ENCODE measurements around the gene USP48. TPM values are rescaled to one million over a fixed set of nuclear protein-coding genes. Genes with fewer than 3 reads are reported as not detected.

The USP48 gene
- total RNA-seq, 1 donor from 2014 or later, result 39.1 TPM

- TF ChIP-seq, protein P1, sequence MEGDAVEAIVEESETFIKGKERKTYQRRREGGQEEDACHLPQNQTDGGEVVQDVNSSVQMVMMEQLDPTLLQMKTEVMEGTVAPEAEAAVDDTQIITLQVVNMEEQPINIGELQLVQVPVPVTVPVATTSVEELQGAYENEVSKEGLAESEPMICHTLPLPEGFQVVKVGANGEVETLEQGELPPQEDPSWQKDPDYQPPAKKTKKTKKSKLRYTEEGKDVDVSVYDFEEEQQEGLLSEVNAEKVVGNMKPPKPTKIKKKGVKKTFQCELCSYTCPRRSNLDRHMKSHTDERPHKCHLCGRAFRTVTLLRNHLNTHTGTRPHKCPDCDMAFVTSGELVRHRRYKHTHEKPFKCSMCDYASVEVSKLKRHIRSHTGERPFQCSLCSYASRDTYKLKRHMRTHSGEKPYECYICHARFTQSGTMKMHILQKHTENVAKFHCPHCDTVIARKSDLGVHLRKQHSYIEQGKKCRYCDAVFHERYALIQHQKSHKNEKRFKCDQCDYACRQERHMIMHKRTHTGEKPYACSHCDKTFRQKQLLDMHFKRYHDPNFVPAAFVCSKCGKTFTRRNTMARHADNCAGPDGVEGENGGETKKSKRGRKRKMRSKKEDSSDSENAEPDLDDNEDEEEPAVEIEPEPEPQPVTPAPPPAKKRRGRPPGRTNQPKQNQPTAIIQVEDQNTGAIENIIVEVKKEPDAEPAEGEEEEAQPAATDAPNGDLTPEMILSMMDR (IDR thresholded peaks at IDR 0.05; ENCODE audit: borderline replicate concordance), result peak; percentile 36
- Histone ChIP-seq H3K36me3 (peaks cover 82% of the 10 kb centered on the region), H3K27ac (replicated peaks) (no peak overlapping the region), H3K27me3 (ENCODE audit: low read depth) (no peaks in the 10 kb centered on the region), H3K4me1 (peaks cover 11% of the 10 kb centered on the region), H3K9me3 (replicated peaks) (no peaks in the 10 kb centered on the region), H3K4me3 (no peak overlapping the region)
- intact Hi-C loops (cut with micrococcal nuclease), result no loop called here
- no peak for DNase-seq
Observed at GRCh38 chr1:21703318-21703963, 79.5 kb downstream of the USP48 start.

DNA sequence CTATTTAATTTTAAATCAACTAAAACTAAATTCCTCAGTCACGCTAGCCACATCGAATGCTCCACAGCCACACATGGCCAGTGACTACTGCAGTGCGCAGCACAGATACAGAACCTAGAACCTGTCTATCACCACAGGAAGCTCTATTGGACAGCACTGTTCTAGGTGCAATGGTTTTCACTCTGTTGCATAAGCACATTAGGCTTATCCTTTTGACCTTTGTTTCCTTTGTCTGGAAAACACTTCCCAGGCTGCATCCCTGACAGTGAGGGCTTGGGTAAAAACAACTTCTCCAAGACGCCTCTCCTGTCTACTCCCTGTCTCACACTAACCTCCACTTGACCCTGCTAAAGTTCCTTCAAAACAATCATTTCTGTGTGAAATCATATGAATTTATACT is 80.2 kb downstream of the USP48 start:
- TF ChIP-seq, protein P1 (IDR thresholded peaks at IDR 0.05; ENCODE audit: borderline replicate concordance), result no peak
- H3K27me3 ChIP-seq (ENCODE audit: low read depth), result no peaks in the 10 kb centered on the region
- H3K4me1 ChIP-seq, result peaks cover 11% of the 10 kb centered on the region
- intact Hi-C loops (cut with micrococcal nuclease), result no loop called here
- H3K36me3 ChIP-seq, result peaks cover 80% of the 10 kb centered on the region
- no peaks in the 10 kb centered on the region for H3K9me3 ChIP-seq (replicated peaks)
- DNase-seq, result no peak
- H3K27ac ChIP-seq (replicated peaks), result no peak overlapping the region
- H3K4me3 ChIP-seq, result no peak overlapping the region

- intact Hi-C loops (cut with micrococcal nuclease), result no loop called here
- H3K27ac ChIP-seq (replicated peaks), result no peak overlapping the region
- DNase-seq, result no peak
Observed at GRCh38 chr1:21701401-21701800, 81.5 kb downstream of the USP48 start.

DNA sequence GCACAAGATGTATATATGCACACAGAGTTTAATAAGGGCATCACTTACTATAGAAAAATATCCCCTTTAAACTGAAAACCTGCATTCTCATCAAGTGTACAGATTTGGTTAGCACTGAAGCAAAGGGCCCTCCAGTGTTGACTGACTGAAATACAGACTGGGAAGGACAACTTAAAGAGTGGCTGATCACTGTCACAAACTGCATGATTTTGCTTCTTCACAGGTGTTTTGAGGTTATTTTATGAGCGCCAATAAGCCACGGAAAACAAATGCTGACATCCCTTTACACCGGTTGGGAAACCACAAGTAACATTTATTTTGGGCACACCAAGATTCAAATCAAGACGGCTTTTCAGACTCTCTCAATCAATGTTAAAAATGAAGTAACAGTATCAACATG is 82.9 kb downstream of the USP48 start:
- Histone ChIP-seq H3K27me3 (ENCODE audit: low read depth) (no peaks in the 10 kb centered on the region), H3K9me3 (replicated peaks) (no peaks in the 10 kb centered on the region), H3K4me1 (no peaks in the 10 kb centered on the region), H3K27ac (replicated peaks) (no peak overlapping the region), H3K4me3 (no peak overlapping the region), H3K36me3 (peaks cover 85% of the 10 kb centered on the region)
- no peak for DNase-seq
- TF ChIP-seq, protein P1 (IDR thresholded peaks at IDR 0.05; ENCODE audit: borderline replicate concordance), result no peak
- intact Hi-C loops (cut with micrococcal nuclease), result no loop called here

More at GRCh38 chr1:21701401-21701800, 81.5 kb downstream of the USP48 start:
- H3K4me1 ChIP-seq, result peaks cover 3% of the 10 kb centered on the region
- peaks cover 85% of the 10 kb centered on the region for H3K36me3 ChIP-seq
- H3K27me3 ChIP-seq (ENCODE audit: low read depth), result no peaks in the 10 kb centered on the region
- no peaks in the 10 kb centered on the region for H3K9me3 ChIP-seq (replicated peaks)
- TF ChIP-seq, protein P1 (IDR thresholded peaks at IDR 0.05; ENCODE audit: borderline replicate concordance), result no peak
- H3K4me3 ChIP-seq, result no peak overlapping the region

DNA sequence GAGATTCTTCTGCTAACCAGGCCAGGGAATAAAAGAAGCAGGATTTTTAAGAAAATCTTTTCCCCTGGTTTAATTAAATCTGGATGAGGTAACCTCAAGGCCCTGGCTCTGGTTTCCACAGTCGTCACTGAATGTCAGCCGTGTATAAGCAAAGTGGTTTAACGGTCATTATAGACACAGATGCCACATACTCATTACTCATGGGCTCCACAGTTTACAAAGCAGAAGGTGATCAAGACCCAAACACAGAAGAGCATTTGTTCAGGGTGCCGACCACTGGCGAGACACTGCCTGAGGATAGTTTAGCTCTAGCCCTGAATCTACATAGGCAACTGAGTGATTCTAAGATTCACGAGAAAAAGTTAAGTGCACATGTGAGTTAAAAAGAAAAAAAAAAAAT is 86.0 kb downstream of the USP48 start:
- no peaks in the 10 kb centered on the region for H3K27me3 ChIP-seq (ENCODE audit: low read depth)
- H3K36me3 ChIP-seq, result peaks cover 84% of the 10 kb centered on the region
- DNase-seq, result no peak
- H3K27ac ChIP-seq (replicated peaks), result no peak overlapping the region
- H3K4me3 ChIP-seq, result no peak overlapping the region
- intact Hi-C loops (cut with micrococcal nuclease), result no loop called here
- H3K4me1 ChIP-seq, result no peaks in the 10 kb centered on the region
- TF ChIP-seq, protein P1 (IDR thresholded peaks at IDR 0.05; ENCODE audit: borderline replicate concordance), result no peak
- H3K9me3 ChIP-seq (replicated peaks), result no peaks in the 10 kb centered on the region

All from left ventricle myocardium inferior (tissue), 1 donor.